ENCODE results near the gene KYAT1.

The KYAT1 gene

GRCh38 chr9:128829477-128830251, 52.1 kb downstream of the KYAT1 start, which contains the start of gene SPOUT1:
Gene SPOUT1, minus strand, starts transcription at chr9:128829794. Its CDS starts 14 bp downstream, at chr9:128829780.
- H3K36me3 ChIP-seq, result peaks cover 56% of the 10 kb centered on the region
- H3K4me1 ChIP-seq, result peaks cover 19% of the 10 kb centered on the region
- no peaks in the 10 kb centered on the region for H3K27me3 ChIP-seq
- H3K9me3 ChIP-seq, result no peaks in the 10 kb centered on the region
- peak within 1 kb of the TSS; percentile 90 for H3K4me2 ChIP-seq
- TF ChIP-seq Cebpa-rat (IDR thresholded peaks at IDR 0.05), result no peak
- H3K27ac ChIP-seq, result peak within 1 kb of the TSS; percentile 83
- H4K20me1 ChIP-seq, result peaks cover 9% of the 10 kb centered on the region; the same call in 1 of the 2 replicates
- H3K4me3 ChIP-seq, result peak within 1 kb of the TSS; percentile 85
- peak within 1 kb of the TSS; percentile 92 for H3K9ac ChIP-seq

- peak overlapping the region; percentile 92 for H3K9ac ChIP-seq
- no peak for TF ChIP-seq Cebpa-rat (IDR thresholded peaks at IDR 0.05)
- no peaks in the 10 kb centered on the region for H3K27me3 ChIP-seq
- peak overlapping the region; percentile 90 for H3K4me2 ChIP-seq
- peaks cover 9% of the 10 kb centered on the region; the same call in 1 of the 2 replicates for H4K20me1 ChIP-seq
- H3K9me3 ChIP-seq, result no peaks in the 10 kb centered on the region
- peaks cover 19% of the 10 kb centered on the region for H3K4me1 ChIP-seq
- H3K36me3 ChIP-seq, result peaks cover 57% of the 10 kb centered on the region
- peak overlapping the region; percentile 85 for H3K4me3 ChIP-seq
- H3K27ac ChIP-seq, result peak overlapping the region; percentile 83
Measured at GRCh38 chr9:128828719-128829452, 52.9 kb downstream of the KYAT1 start.

GRCh38 chr9:128828267-128828666, 53.5 kb downstream of the KYAT1 start:
- Histone ChIP-seq H4K20me1 (peaks cover 13% of the 10 kb centered on the region; the same call in 1 of the 2 replicates), H3K4me3 (peak overlapping the region; percentile 85; the same call in 1 of the 2 replicates), H3K4me2 (peak overlapping the region; percentile 90), H3K9me3 (no peaks in the 10 kb centered on the region), H3K27ac (no peak overlapping the region), H3K9ac (peak overlapping the region; percentile 92; the same call in 1 of the 2 replicates), H3K4me1 (peaks cover 22% of the 10 kb centered on the region), H3K27me3 (no peaks in the 10 kb centered on the region), H3K36me3 (peaks cover 57% of the 10 kb centered on the region)
- no peak for TF ChIP-seq Cebpa-rat (IDR thresholded peaks at IDR 0.05)

- Histone ChIP-seq H3K4me2 (no peak overlapping the region), H3K27me3 (no peaks in the 10 kb centered on the region), H3K4me3 (no peak overlapping the region), H3K36me3 (peaks cover 73% of the 10 kb centered on the region), H3K9ac (no peak overlapping the region), H3K27ac (no peak overlapping the region), H3K4me1 (peaks cover 25% of the 10 kb centered on the region), H3K9me3 (no peaks in the 10 kb centered on the region), H4K20me1 (peaks cover 32% of the 10 kb centered on the region)
- TF ChIP-seq Cebpa-rat (IDR thresholded peaks at IDR 0.05), result no peak
Measured at GRCh38 chr9:128825923-128826700, 55.6 kb downstream of the KYAT1 start.

- no peak for TF ChIP-seq Cebpa-rat (IDR thresholded peaks at IDR 0.05)
- Histone ChIP-seq H3K27ac (no peak overlapping the region), H3K4me2 (no peak overlapping the region), H3K9ac (no peak overlapping the region), H3K9me3 (no peaks in the 10 kb centered on the region), H3K36me3 (peaks cover 80% of the 10 kb centered on the region), H3K4me3 (no peak overlapping the region), H3K4me1 (peaks cover 32% of the 10 kb centered on the region), H4K20me1 (peaks cover 44% of the 10 kb centered on the region), H3K27me3 (no peaks in the 10 kb centered on the region)
Measured at GRCh38 chr9:128824911-128825310, 56.8 kb downstream of the KYAT1 start.

GRCh38 chr9:128823903-128824406, 57.8 kb downstream of the KYAT1 start:
- Histone ChIP-seq H3K27ac (no peak overlapping the region), H3K27me3 (no peaks in the 10 kb centered on the region), H3K36me3 (peaks cover 80% of the 10 kb centered on the region), H4K20me1 (peaks cover 52% of the 10 kb centered on the region), H3K9me3 (no peaks in the 10 kb centered on the region), H3K4me1 (peaks cover 39% of the 10 kb centered on the region), H3K4me3 (no peak overlapping the region), H3K4me2 (no peak overlapping the region), H3K9ac (no peak overlapping the region)
- TF ChIP-seq Cebpa-rat (IDR thresholded peaks at IDR 0.05), result no peak

GRCh38 chr9:128823362-128823902, 58.3 kb downstream of the KYAT1 start:
- TF ChIP-seq Cebpa-rat (IDR thresholded peaks at IDR 0.05), result no peak
- Histone ChIP-seq H3K4me2 (no peak overlapping the region), H3K36me3 (peaks cover 80% of the 10 kb centered on the region), H3K9ac (no peak overlapping the region), H3K27me3 (no peaks in the 10 kb centered on the region), H3K4me3 (no peak overlapping the region), H4K20me1 (peaks cover 46% of the 10 kb centered on the region), H3K4me1 (peaks cover 34% of the 10 kb centered on the region), H3K9me3 (no peaks in the 10 kb centered on the region), H3K27ac (no peak overlapping the region)

GRCh38 chr9:128822407-128823042, 59.2 kb downstream of the KYAT1 start:
- H3K9ac ChIP-seq, result no peak overlapping the region
- no peak overlapping the region for H3K27ac ChIP-seq
- H3K4me1 ChIP-seq, result peaks cover 30% of the 10 kb centered on the region
- H4K20me1 ChIP-seq, result peaks cover 45% of the 10 kb centered on the region
- H3K36me3 ChIP-seq, result peaks cover 71% of the 10 kb centered on the region
- H3K27me3 ChIP-seq, result no peaks in the 10 kb centered on the region
- TF ChIP-seq Cebpa-rat (IDR thresholded peaks at IDR 0.05), result no peak
- H3K9me3 ChIP-seq, result no peaks in the 10 kb centered on the region
- no peak overlapping the region for H3K4me2 ChIP-seq
- H3K4me3 ChIP-seq, result no peak overlapping the region

All from BLaER1 (cell line).